Activated naive CD4-positive, alpha-beta T cell treated with anti-CD3 and anti-CD28 coated beads, Interleukin-2, amount 10 ng/mL, durations not matched to agents 7 days and 5 days (primary cell): ENCODE results near the gene TRIP13.
"Not testable (repeated sequence)": the region's sequence is repeated elsewhere in the genome, so short reads cannot be mapped to it uniquely, and the experiment has no call there.

ENCODE experiments used
- CTCF ChIA-PET: fragments of 350-600 bp; sonication (Branson Sonifier 250); formaldehyde crosslinking; loops from one replicate; lab custom pipeline; 2021; ENCODE audit warnings: antibody characterized with exemption; lab: Charles Lee
- DNase-seq: peaks from one replicate; pipeline ENCODE4 v3.0.0-alpha.2; 2020
- H3K27ac Mint-ChIP-seq: one replicate; pipeline ENCODE4 v1.8.0; 2021; ENCODE audit warnings: mild to moderate bottlenecking, moderate library complexity, mixed read lengths
- H3K27me3 Mint-ChIP-seq: one replicate; pipeline ENCODE4 v1.8.0; 2021; ENCODE audit warnings: mild to moderate bottlenecking, mixed read lengths
- H3K36me3 Mint-ChIP-seq: one replicate; pipeline ENCODE4 v1.8.0; 2021; ENCODE audit warnings: mixed read lengths
- H3K4me1 Mint-ChIP-seq: one replicate; pipeline ENCODE4 v1.8.0; 2021; ENCODE audit warnings: mixed read lengths
- H3K4me3 Mint-ChIP-seq: one replicate; pipeline ENCODE4 v1.8.0; 2021; ENCODE audit warnings: mild to moderate bottlenecking, moderate library complexity, mixed read lengths
- H3K9me3 Mint-ChIP-seq: one replicate; pipeline ENCODE4 v1.8.0; 2021; ENCODE audit warnings: mixed read lengths

Gene TRIP13

DNA sequence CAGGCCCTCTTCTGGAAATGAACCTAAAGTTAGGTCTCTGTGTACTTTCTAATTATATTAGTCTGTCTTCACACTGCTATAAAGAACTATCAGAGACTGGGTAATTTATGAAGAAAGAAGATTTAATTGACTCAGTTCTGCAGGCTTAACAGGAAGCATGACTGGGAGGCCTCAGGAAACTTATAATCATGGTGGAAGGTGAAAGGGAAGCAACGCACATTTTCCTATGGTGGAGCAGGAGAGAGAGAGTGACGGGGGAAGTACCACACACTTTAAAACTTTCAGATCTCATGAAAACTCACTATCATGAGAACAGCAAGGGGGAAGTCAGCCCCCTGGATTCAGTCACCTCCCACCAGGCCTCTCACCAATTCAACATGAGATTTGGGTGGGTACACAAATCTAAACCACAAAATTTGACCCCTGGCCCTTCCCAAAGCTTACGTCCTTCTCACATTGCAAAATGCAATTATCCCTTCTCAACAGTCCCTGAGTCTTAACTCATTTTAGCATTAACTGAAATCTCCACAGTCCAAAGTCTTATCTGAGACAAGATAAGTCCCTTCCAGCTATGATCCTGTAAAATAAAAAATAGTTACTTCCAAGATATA is 40.7 kb downstream of the TRIP13 start:
- DNase-seq: no peak
- Mint-ChIP-seq H3K4me1 (peaks cover 15% of the 10 kb centered on the region), H3K36me3 (no peaks in the 10 kb centered on the region), H3K9me3 (no peaks in the 10 kb centered on the region), H3K4me3 (no peak overlapping the region), H3K27me3 (peaks cover 24% of the 10 kb centered on the region), H3K27ac (no peak overlapping the region)
- CTCF ChIA-PET: interaction anchor here (1.1 to 3.6 kb wide), 3 partner anchors 9 to 208 kb away, joined by 5 to 14 read pairs (median 7); no protein-coding TSS in a partner anchor

DNA sequence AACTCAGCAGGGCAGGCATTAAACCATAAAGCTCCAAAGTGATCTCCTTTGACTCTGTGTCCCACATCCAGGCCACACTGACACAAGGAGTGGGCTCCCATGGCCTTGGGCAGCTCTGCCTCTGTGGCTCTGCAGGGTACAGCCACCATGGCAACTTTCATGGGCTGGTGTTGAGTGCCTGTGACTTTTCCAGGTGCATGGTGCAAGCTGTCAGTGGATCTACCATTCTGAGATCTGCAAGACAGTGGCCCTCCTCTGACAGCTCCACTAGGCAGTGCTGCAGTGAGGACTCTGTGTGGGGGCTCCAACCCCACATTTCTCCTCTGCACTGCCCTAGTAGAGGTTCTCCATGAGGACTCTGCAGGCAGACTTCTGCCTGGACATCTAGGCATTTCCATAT is 41.3 kb downstream of the TRIP13 start:
- H3K36me3 Mint-ChIP-seq, DNase-seq, H3K27ac Mint-ChIP-seq, H3K9me3 Mint-ChIP-seq, H3K4me3 Mint-ChIP-seq: not testable (repeated sequence)
- Mint-ChIP-seq H3K27me3 (peaks cover 24% of the 10 kb centered on the region), H3K4me1 (peaks cover 15% of the 10 kb centered on the region)
- CTCF ChIA-PET: interaction anchor here (0.6 to 3.6 kb wide), 10 partner anchors 10 to 383 kb away, joined by 3 to 14 read pairs (median 6); partner anchors contain the start of gene NKD2

DNA sequence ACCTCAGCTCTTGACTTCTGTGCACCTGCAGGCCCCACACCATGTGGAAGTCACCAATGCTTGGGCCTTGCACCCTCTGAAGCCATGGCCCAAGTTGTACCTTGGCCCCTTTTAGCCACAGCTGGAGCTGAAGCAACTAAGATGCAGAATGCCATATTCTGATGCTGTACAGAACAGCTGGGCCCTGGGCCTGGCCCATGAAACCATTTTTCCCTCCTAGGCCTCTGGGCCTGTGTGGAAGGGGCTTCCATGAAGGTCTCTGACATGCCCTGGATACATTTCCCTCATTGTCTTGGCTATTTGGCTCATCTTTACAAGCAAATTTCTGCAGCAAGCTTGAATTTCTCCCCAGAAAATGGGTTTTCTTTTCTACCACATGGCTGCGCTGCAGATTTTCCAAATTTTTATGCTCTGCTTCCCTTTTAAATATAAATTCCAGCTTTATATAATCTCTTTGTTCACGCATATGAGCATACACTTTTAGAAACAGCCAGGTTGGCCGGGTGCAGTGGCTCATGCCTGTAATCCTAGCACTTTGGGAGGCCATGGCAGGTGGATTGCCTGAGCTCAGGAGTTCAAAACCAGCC is 41.8 kb downstream of the TRIP13 start:
- peaks cover 15% of the 10 kb centered on the region for H3K4me1 Mint-ChIP-seq
- not testable (repeated sequence) for H3K36me3 Mint-ChIP-seq, H3K27ac Mint-ChIP-seq, H3K4me3 Mint-ChIP-seq, H3K9me3 Mint-ChIP-seq, DNase-seq
- CTCF ChIA-PET: interaction anchor here (0.6 to 3.6 kb wide), 15 partner anchors 10 to 383 kb away, joined by 3 to 14 read pairs (median 5); partner anchors contain the start of gene NKD2
- peaks cover 29% of the 10 kb centered on the region for H3K27me3 Mint-ChIP-seq

DNA sequence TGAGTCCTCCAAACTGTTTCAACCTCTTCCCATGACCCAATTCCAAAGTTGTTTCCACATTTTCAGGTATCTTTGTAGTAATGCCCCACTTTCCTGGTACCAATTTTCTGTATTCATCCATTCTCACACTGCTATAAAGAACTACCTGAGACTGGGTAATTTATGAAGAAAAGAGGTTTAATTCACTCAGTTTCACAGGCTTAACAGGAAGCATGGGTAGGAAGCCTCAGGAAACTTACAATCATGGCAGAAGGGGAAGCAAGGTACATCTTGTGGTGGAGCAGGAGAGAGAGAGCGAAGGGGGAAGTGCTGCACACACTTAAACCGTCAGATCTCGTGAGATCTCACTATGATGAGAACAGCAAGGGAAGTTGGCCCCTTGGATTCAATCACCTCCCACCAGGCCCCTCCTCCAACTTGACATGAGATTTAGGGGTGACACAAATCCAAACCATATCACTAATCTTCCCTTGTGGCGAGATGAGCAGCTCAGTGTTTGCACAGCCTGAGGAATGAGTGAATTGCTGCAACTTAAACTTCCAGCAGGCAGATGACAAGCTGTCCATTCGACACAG is 42.9 kb downstream of the TRIP13 start:
- CTCF ChIA-PET: interaction anchor here (0.7 to 1.7 kb wide), 7 partner anchors 61 to 226 kb away, joined by 3 to 13 read pairs (median 3); no protein-coding TSS in a partner anchor
- Mint-ChIP-seq H3K9me3 (no peaks in the 10 kb centered on the region), H3K27ac (no peak overlapping the region), H3K4me1 (peaks cover 15% of the 10 kb centered on the region), H3K4me3 (no peak overlapping the region), H3K27me3 (peaks cover 32% of the 10 kb centered on the region), H3K36me3 (no peaks in the 10 kb centered on the region)
- no peak for DNase-seq

DNA sequence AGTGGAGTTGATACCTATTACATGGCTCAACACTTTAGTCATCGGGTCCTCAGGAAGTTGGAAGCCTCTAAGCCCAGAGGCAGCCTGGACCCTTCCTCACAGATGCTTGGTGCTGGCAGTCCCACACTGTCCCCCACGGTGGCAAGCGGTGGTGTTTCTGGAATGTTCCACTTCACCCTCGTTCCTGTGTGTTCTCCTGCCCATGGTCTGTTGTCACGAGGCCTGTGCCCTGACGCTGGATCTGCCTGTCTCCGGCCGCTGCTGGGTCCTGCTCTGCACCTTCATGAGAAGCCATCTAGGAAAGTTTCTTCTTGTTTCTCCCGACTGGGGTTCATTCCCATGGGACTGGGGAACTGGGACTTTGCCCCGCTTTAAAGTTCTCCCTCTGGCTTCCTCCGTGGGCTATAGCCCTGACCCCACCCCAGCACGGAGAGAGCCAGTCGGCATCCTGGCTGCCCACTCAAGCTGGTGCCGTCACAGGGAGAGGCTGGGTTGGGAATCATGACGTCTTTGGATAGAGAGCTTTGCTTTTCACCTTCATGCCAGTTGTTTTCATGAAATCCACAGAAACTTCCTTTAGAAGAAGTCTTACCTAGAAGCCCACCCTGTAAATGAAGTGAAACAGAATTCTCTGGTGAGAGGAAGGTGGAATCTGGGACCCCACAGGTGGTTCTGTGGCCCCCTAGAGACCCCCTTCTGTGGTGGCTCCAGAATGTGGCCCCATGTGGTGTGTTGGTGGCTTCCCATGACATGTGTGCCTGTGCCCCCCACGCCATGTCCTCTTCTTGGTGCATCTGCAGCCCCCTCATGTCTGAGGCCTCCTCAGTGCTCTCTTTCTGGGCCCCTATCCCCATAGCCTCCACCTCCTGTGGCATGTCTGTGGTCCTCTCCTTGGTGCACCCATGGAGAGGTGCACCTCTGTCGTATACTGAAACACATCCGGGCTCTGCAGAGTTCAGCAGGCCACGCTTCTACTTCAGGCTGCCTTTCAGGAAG is 43.8 kb downstream of the TRIP13 start:
- CTCF ChIA-PET: interaction anchor here (0.8 to 2.1 kb wide), 4 partner anchors 13 to 204 kb away, joined by 3 to 7 read pairs (median 3); partner anchors contain the start of gene NKD2
- Mint-ChIP-seq H3K36me3 (no peaks in the 10 kb centered on the region), H3K27me3 (peaks cover 34% of the 10 kb centered on the region), H3K9me3 (no peaks in the 10 kb centered on the region), H3K27ac (no peak overlapping the region), H3K4me1 (peaks cover 15% of the 10 kb centered on the region), H3K4me3 (no peak overlapping the region)
- DNase-seq: no peak

DNA sequence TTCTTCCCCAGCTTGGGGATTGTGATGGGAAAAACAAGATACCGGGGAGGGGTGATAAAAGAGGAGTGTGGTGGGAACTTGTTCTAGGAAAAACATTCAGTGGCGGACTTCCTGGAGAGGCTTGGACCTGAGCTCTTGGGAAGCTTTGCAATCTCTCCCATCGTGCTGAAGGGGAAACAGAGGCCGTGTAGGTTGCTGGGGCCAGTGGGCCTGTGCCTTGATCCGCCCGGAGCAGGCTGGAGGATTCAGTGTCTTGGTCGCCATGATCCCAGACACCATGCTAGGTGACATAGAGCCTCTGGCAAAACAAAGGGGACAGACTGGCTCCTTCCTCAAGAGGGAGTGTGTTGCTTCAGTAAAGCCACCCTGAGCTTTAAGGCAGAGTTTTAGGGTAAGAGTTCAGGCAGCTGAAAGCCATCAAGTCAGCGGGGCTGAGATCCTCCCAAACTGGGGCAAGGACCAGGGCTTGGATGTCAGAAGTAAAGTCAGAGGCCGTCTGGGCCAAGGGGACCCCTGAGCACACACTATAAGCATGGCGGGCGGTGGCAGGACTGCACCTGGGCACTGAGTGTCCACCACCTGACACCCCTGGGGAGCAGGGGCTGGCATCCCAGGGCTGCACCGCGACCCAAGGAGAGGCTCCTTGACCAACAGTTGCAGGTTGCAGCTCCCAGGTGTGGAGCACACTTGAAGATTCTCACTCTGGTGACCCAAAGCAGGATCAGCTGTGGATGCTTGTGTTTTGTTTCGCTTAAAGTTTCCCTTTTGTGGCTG is 44.7 kb downstream of the TRIP13 start:
- Mint-ChIP-seq H3K4me3 (no peak overlapping the region), H3K36me3 (no peaks in the 10 kb centered on the region), H3K4me1 (peaks cover 15% of the 10 kb centered on the region), H3K27ac (no peak overlapping the region), H3K9me3 (no peaks in the 10 kb centered on the region), H3K27me3 (peaks cover 43% of the 10 kb centered on the region)
- CTCF ChIA-PET: interaction anchor here (1.0 to 2.1 kb wide), 4 partner anchors 9 to 72 kb away, joined by 3 to 7 read pairs (median 3); partner anchors contain the start of gene NKD2
- no peak for DNase-seq

DNA sequence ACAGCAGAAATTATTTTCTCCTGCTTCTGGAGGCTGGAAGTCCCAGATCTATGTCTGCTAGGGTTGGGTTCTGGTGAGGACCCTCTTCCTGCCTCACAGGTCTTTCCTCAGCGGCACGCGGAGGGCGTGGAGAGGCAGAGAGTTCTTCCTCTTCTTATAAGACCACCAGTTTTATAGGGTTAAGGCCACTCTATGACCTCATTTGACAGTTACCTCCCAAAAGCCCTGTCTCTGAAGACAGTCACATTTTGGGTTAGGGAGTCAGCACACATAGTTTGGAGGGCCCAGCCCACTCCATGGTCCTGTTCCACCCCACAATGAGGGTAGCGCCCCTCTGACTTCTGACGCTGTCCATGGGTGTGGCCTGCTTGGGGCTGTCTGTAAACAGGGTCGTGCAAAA is 46.7 kb downstream of the TRIP13 start:
- peaks cover 12% of the 10 kb centered on the region for H3K4me1 Mint-ChIP-seq
- no peak for DNase-seq
- CTCF ChIA-PET: no interaction called here
- no peaks in the 10 kb centered on the region for H3K9me3 Mint-ChIP-seq
- H3K4me3 Mint-ChIP-seq: no peak overlapping the region
- no peak overlapping the region for H3K27ac Mint-ChIP-seq
- no peaks in the 10 kb centered on the region for H3K36me3 Mint-ChIP-seq
- peaks cover 61% of the 10 kb centered on the region for H3K27me3 Mint-ChIP-seq

DNA sequence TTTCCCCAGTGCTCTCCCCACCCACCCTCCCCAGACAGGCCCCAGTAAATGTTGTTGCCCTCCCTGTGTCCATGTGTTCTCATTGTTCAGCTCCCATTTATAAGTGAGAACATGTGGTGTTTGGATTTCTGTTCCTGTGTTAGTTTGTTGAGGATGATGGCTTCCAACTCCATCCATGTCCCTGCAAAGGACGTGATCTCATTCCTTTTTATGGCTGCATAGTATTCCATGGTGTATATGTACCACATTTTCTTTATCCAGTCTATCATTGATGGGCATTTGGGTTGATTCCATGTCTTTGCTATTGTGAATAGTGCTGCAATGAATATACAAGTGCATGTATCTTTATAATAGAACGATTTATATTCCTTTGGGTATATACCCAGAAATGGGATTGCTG is 48.1 kb downstream of the TRIP13 start:
- DNase-seq, H3K4me3 Mint-ChIP-seq, CTCF ChIA-PET, H3K36me3 Mint-ChIP-seq, H3K27ac Mint-ChIP-seq, H3K9me3 Mint-ChIP-seq, H3K4me1 Mint-ChIP-seq: not testable (repeated sequence)
- H3K27me3 Mint-ChIP-seq: peaks cover 74% of the 10 kb centered on the region

DNA sequence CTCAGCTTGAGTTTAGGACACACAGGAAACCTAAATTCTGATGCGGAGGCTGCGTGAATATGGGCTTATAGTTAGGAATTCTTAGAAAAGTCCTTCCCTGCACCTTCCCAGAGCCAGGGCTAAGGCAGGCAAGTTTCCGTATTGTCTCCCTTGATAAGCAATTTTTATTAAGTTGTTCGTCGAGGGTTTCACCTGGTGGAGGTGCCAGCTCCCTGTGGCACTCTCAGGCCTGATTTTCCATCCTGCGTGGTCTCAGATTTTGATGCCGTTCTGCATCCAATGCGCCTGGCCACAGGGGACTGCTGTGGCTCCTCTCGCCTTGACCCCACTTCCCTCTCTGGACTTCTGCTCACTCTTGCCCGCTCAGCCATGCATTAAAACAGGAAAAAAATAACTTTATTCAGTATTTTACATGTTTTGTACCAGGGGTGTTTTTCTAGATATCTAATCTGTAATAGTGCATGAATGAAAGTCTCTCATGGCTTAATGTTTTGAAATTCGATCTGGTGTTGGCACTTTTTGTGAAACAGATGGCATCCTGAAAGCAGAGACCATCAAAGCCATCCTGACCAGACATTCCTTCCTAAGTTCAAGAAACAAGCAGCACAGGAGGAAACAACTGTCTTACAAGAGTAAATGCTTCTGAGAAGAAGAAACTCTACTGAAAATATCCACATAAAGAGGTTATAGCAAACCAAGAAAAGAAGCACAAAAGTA is 50.7 kb downstream of the TRIP13 start:
- H3K36me3 Mint-ChIP-seq: no peaks in the 10 kb centered on the region
- H3K9me3 Mint-ChIP-seq: no peaks in the 10 kb centered on the region
- peaks cover 81% of the 10 kb centered on the region for H3K27me3 Mint-ChIP-seq
- CTCF ChIA-PET: interaction anchor here (0.7 to 1.2 kb wide), 2 partner anchors 19 to 66 kb away, joined by 3 read pairs; no protein-coding TSS in a partner anchor
- no peak for DNase-seq
- H3K4me1 Mint-ChIP-seq: peaks cover 4% of the 10 kb centered on the region
- no peak overlapping the region for H3K4me3 Mint-ChIP-seq
- no peak overlapping the region for H3K27ac Mint-ChIP-seq

DNA sequence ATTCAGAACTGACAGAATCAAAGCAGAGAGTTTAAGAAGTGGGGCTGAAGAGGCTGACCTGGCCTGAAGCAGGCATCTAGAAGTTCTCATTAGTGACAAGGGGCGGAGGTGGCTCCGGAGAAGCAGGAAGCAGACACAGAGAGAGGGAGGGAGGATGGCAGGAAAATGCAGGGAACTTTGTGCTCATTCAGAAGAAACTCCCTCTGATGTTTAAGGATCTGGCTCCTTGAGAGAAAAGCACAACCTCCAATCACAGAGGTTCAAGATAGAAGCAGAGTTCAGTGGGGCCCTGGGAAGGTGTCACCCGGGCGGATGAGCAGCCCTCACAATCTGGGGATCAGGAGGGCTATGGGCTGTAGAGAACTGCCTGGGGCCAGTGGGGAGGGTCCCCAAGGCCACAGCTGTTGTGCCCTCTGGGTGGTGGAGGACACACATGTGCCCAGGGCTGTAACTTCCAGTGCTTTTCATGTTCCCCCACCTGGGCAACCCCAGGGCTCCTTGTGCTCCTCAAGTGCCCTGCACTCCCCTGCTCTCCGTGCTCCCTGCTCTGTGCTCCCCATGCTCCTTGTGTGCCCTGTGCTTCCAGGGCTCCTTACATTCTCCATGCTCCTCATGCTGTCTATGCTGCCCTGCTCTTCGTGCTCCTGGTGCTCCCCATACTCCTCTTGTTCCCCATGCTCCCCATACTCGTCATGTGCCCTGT is 51.4 kb downstream of the TRIP13 start:
- H3K4me1 Mint-ChIP-seq: peaks cover 4% of the 10 kb centered on the region
- DNase-seq: no peak
- CTCF ChIA-PET: no interaction called here
- no peak overlapping the region for H3K27ac Mint-ChIP-seq
- no peaks in the 10 kb centered on the region for H3K9me3 Mint-ChIP-seq
- peaks cover 83% of the 10 kb centered on the region for H3K27me3 Mint-ChIP-seq
- H3K36me3 Mint-ChIP-seq: no peaks in the 10 kb centered on the region
- H3K4me3 Mint-ChIP-seq: no peak overlapping the region

DNA sequence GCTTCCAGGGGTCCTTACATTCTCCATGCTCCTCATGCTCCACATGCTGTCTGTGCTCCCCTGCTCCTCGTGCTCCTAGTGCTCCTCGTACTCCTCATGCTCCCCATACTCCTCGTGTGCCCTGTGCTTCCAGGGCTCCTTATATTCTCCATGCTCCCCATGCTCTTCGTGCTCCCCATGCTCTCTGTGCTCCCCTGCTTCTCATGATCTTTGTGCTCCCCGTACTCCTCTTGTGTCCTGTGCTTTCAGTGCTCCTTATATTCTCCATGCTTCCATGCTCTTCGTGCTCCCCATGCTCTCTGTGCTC is 51.9 kb downstream of the TRIP13 start:
- CTCF ChIA-PET: no interaction called here
- Mint-ChIP-seq H3K4me1 (peaks cover 4% of the 10 kb centered on the region), H3K27me3 (peaks cover 80% of the 10 kb centered on the region), H3K9me3 (no peaks in the 10 kb centered on the region), H3K36me3 (no peaks in the 10 kb centered on the region), H3K27ac (no peak overlapping the region), H3K4me3 (no peak overlapping the region)
- DNase-seq: no peak

DNA sequence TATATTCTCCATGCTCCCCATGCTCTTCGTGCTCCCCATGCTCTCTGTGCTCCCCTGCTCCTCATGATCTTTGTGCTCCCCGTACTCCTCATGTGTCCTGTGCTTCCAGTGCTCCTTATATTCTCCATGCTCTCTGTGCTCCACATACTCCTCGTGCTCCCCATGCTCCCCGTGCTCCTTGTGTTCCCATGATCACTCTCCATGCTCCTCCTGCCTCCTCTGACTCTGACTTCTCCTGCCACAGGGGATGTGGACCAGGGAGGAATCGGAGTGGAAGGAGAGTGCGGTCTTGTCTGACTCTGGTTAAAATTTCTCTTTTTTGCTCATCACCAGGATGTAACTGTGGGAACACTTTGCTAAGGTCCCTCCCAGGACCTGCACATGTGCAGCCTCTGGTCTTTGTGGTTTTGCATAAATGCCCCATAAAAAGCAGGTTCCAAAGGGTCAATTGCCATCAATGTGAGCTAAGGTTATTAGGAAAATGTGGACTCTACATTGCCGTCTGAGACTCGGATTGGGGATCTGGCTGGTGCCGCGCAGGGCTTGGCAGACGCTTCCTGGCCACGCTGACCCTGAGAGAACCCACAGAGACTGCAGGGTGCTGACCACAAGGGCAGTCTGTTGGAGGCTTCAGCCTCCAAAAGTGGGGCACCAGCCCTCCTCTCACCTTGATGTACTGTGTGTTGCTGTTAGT is 52.5 kb downstream of the TRIP13 start:
- peaks cover 4% of the 10 kb centered on the region for H3K4me1 Mint-ChIP-seq
- no peak for DNase-seq

More for the DNA sequence above, 52.5 kb downstream of the TRIP13 start:
- H3K27ac Mint-ChIP-seq: no peak overlapping the region
- H3K4me3 Mint-ChIP-seq: no peak overlapping the region
- CTCF ChIA-PET: interaction anchor here (1.7 kb wide), 1 partner anchor 12 kb away, joined by 5 read pairs; no protein-coding TSS in a partner anchor
- no peaks in the 10 kb centered on the region for H3K9me3 Mint-ChIP-seq
- H3K27me3 Mint-ChIP-seq: peaks cover 83% of the 10 kb centered on the region
- H3K36me3 Mint-ChIP-seq: no peaks in the 10 kb centered on the region
